ENCODE data around the gene SEMA5A. TPM values are rescaled to one million over a fixed set of nuclear protein-coding genes. Genes with fewer than 3 reads are reported as not detected.

Gene SEMA5A
- total and polyA plus RNA-seq, 7 donors = 0.24 to 3.9 (median 0.66) TPM

GRCh38 chr5:9037048-9037447 lies 508.8 kb downstream of the SEMA5A start:
- DNase-seq (no peak), ATAC-seq (no peak)
- Histone ChIP-seq H3K27ac (no peak overlapping the region), H3K27me3 (ENCODE audit: insufficient read depth in 3 of 3, low read length in 2 of 3) (no peaks in the 10 kb centered on the region), H3K4me3 (no peak overlapping the region), H3K36me3 (ENCODE audit: insufficient read depth in 1 of 2, low read depth in 1 of 2) (no peaks in the 10 kb centered on the region), H3K4me1 (no peaks in the 10 kb centered on the region), H3K9me3 (no peaks in the 10 kb centered on the region)
- 83 to 89% (median 84%) methylated on average over 3 of the region's 3 CpGs for WGBS, 3 donors
- intact Hi-C loops (cut with DNase I) = no loop called here
- TF ChIP-seq, protein P1, sequence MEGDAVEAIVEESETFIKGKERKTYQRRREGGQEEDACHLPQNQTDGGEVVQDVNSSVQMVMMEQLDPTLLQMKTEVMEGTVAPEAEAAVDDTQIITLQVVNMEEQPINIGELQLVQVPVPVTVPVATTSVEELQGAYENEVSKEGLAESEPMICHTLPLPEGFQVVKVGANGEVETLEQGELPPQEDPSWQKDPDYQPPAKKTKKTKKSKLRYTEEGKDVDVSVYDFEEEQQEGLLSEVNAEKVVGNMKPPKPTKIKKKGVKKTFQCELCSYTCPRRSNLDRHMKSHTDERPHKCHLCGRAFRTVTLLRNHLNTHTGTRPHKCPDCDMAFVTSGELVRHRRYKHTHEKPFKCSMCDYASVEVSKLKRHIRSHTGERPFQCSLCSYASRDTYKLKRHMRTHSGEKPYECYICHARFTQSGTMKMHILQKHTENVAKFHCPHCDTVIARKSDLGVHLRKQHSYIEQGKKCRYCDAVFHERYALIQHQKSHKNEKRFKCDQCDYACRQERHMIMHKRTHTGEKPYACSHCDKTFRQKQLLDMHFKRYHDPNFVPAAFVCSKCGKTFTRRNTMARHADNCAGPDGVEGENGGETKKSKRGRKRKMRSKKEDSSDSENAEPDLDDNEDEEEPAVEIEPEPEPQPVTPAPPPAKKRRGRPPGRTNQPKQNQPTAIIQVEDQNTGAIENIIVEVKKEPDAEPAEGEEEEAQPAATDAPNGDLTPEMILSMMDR (IDR thresholded peaks at IDR 0.05) = no peak

GRCh38 chr5:9035346-9035745 lies 510.5 kb downstream of the SEMA5A start:
- intact Hi-C loops (cut with DNase I) = no loop called here
- 77 to 82% (median 81%) methylated on average over 3 of the region's 3 CpGs for WGBS, 3 donors
- H3K27me3 ChIP-seq (ENCODE audit: insufficient read depth in 3 of 3, low read length in 2 of 3) = no peaks in the 10 kb centered on the region

DNA sequence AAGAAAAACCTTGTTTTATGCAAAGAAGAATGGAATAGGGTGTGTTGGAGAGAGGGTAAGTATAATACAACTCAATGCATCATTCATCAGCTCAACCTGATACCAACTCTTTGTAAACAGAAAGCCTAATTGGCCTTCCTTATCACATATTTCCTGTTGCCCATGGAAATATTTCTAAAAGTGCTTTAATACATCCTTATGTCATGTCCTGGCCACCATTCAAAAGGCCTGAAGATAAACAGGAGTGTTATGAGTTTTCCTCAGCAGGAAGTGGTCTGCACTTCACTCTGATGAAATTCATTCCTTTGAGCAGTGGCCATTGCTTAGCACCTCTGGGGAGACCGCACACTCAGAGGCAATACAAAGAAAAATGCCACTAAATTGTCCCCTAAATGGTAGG lies 511.2 kb downstream of the SEMA5A start:
- Histone ChIP-seq H3K9me3 (no peaks in the 10 kb centered on the region), H3K27me3 (ENCODE audit: insufficient read depth in 3 of 3, low read length in 2 of 3) (no peaks in the 10 kb centered on the region), H3K4me1 (no peaks in the 10 kb centered on the region), H3K4me3 (no peak overlapping the region), H3K36me3 (ENCODE audit: insufficient read depth in 1 of 2, low read depth in 1 of 2) (no peaks in the 10 kb centered on the region), H3K27ac (no peak overlapping the region)
- DNase-seq (no peak), ATAC-seq (no peak)
- TF ChIP-seq, protein P1 (IDR thresholded peaks at IDR 0.05) = no peak
- WGBS, 3 donors = 71 to 82% (median 81%) methylated on average over 1 of the region's 1 CpG
- intact Hi-C loops (cut with DNase I) = no loop called here

More at GRCh38 chr5:9035346-9035745, 510.5 kb downstream of the SEMA5A start:
- no peak for ATAC-seq
- H3K4me1 ChIP-seq = no peaks in the 10 kb centered on the region
- no peaks in the 10 kb centered on the region for H3K9me3 ChIP-seq
- H3K4me3 ChIP-seq = no peak overlapping the region
- no peaks in the 10 kb centered on the region for H3K36me3 ChIP-seq (ENCODE audit: insufficient read depth in 1 of 2, low read depth in 1 of 2)
- DNase-seq = no peak
- no peak overlapping the region for H3K27ac ChIP-seq
- TF ChIP-seq, protein P1 (IDR thresholded peaks at IDR 0.05) = no peak

DNA sequence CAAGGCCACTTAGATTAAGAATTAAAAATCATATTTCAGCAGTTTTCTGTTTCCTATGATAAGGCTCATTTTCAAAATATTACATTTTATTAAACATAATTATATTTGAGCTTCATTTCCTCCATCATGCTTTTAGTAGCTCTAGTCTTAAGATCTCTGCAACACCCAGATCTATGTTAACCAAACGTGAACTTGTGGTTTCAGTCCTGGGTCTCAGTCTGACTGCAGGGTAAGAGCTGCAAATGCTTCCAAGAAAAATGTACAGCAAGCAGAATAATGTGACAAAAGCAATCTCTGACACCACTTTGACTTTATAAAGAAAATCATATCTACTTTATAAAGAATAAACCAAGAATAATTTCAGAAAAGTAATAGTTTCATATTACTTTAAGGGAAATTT lies 512.4 kb downstream of the SEMA5A start:
- Histone ChIP-seq H3K27me3 (ENCODE audit: insufficient read depth in 3 of 3, low read length in 2 of 3) (no peaks in the 10 kb centered on the region), H3K4me1 (no peaks in the 10 kb centered on the region), H3K4me3 (no peak overlapping the region), H3K9me3 (no peaks in the 10 kb centered on the region), H3K27ac (no peak overlapping the region), H3K36me3 (ENCODE audit: insufficient read depth in 1 of 2, low read depth in 1 of 2) (no peaks in the 10 kb centered on the region)
- intact Hi-C loops (cut with DNase I) = no loop called here
- ATAC-seq (no peak), DNase-seq (no peak)
- TF ChIP-seq, protein P1 (IDR thresholded peaks at IDR 0.05) = no peak
- 66 to 71% (median 67%) methylated on average over 1 of the region's 1 CpG for WGBS, 3 donors

- H3K36me3 ChIP-seq (ENCODE audit: insufficient read depth in 1 of 2, low read depth in 1 of 2) = no peaks in the 10 kb centered on the region
- no peaks in the 10 kb centered on the region for H3K27me3 ChIP-seq (ENCODE audit: insufficient read depth in 3 of 3, low read length in 2 of 3)
- peaks cover 25% of the 10 kb centered on the region for H3K9me3 ChIP-seq
- DNase-seq (no peak), ATAC-seq (no peak)
- TF ChIP-seq, protein P1 (IDR thresholded peaks at IDR 0.05) = no peak
- intact Hi-C loops (cut with DNase I) = no loop called here
- H3K4me3 ChIP-seq = no peak overlapping the region
- H3K4me1 ChIP-seq = no peaks in the 10 kb centered on the region
- no peak overlapping the region for H3K27ac ChIP-seq
Measured at GRCh38 chr5:9025942-9026341, 519.9 kb downstream of the SEMA5A start.
